Measurements from ENCODE around the gene MINDY4.

GRCh38 chr7:30877993-30878392 lies 106.8 kb downstream of the MINDY4 start:
- TF ChIP-seq ZBTB11 (tag by site-specific recombination; conservative IDR thresholded peaks at IDR 0.05; ENCODE audit: low read depth), result no peak
- no peak for TF ChIP-seq CTCF (tag by site-specific recombination; IDR thresholded peaks at IDR 0.05)
- TF ChIP-seq OSR2 (tag by site-specific recombination; IDR thresholded peaks at IDR 0.05), result no peak
- TF ChIP-seq HIC1 (tag by site-specific recombination; IDR thresholded peaks at IDR 0.05), result no peak
- TF ChIP-seq ZNF555 (tag by site-specific recombination; conservative IDR thresholded peaks at IDR 0.05), result no peak
- no peak for TF ChIP-seq YY1 (tag by site-specific recombination; IDR thresholded peaks at IDR 0.05)
- TF ChIP-seq ZNF311 (tag by site-specific recombination; IDR thresholded peaks at IDR 0.05; ENCODE audit: borderline replicate concordance), result no peak
